NCI-H1436 treated with DMSO at 0.1 percent for 48 hours (cell line): ENCODE measurements around the gene MYO7A.

Experiments
- DNase-seq: peaks from one replicate; lab custom pipeline; 2025; lab: John Stamatoyannopoulos, UW

The MYO7A gene

DNA sequence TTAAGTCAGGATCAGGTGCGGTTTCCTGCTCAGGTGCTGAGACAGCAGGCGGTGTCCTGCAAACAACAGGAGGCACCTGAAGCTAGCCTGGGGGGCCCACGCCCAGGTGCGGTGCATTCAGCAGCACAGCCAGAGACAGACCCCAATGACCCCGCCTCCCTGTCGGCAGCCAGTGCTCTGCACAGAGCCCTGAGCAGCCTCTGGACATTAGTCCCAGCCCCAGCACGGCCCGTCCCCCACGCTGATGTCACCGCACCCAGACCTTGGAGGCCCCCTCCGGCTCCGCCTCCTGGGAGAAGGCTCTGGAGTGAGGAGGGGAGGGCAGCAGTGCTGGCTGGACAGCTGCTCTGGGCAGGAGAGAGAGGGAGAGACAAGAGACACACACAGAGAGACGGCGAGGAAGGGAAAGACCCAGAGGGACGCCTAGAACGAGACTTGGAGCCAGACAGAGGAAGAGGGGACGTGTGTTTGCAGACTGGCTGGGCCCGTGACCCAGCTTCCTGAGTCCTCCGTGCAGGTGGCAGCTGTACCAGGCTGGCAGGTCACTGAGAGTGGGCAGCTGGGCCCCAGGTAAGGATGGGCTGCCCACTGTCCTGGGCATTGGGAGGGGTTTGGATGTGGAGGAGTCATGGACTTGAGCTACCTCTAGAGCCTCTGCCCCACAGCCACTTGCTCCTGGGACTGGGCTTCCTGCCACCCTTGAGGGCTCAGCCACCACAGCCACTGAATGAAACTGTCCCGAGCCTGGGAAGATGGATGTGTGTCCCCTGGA is at the start of gene MYO7A:
Gene MYO7A, plus strand, starts transcription at position 327 of the 772 bp plus-strand sequence. CDS start 2,389 bp downstream, outside the sequence.
- no peak for DNase-seq

- no peak for DNase-seq
Observed at GRCh38 chr11:77079666-77080065, 48.4 kb upstream of the MYO7A start.

GRCh38 chr11:77080643-77081210 is 47.3 kb upstream of the MYO7A start:
- no peak for DNase-seq

DNA sequence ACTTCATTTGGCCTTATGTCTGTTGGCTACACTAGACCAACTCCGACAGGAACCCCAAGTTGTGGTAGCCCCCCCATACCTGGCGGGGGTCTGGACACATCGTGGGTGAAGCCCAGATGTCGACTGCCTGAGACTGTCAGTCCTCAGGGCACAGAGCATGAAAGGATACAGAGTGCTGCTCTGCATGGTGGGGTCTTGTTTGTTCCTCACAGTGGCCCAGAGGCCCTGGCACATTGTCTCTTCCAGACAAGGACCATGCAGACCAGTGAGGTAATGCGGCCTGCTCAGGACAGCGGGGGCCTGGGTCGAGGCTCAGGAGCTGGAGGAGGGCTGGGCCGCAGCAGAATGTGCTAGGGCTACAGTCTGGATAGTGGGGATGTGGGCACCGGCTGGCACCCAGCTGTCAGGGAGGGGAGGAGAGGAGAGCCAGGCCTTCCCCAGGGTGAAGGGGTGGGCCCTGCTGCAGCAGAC is 46.6 kb upstream of the MYO7A start:
- DNase-seq = no peak

DNA sequence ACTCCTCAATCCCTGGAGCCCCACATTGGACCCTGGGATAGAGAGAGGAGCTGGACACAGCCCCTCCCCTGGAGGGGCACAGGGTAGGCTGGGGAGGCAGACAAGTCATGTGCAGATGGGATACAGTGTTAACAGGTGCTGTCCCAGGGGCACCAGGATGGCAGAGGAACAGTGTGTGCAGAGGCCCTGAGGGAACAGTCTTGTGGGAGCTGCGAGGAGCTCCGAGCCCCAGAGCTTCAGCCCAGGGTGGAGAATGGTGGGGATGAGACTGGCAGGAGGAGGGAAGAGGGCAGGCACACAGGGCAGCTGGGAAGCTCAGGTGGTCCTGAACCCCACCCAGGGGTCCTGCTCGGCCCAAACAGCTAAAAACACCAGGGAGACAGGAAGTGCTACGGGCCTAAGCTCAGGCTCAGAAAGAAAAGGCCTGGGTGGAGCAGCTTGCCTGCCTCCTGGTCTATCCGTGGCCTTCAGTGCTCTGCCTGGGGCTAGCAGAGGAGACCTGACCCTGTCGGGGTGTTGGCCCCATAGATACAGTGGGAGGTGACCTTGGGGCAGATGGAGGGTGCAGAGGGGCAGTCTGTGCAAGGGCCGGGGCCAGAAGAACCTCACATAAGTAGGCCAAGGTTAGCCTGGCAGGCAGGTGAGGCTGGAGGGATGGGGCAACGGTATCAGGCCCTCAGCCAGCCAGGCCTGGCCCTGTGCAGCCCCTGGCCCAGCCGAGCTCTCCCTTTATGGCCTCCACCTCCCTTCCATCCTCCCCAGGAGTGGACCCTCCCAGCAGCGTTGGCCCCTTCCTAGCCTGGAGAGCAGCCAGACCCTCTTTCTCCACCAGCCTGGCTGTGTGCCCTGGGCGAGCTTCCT is 45.8 kb upstream of the MYO7A start:
- DNase-seq = no peak

DNA sequence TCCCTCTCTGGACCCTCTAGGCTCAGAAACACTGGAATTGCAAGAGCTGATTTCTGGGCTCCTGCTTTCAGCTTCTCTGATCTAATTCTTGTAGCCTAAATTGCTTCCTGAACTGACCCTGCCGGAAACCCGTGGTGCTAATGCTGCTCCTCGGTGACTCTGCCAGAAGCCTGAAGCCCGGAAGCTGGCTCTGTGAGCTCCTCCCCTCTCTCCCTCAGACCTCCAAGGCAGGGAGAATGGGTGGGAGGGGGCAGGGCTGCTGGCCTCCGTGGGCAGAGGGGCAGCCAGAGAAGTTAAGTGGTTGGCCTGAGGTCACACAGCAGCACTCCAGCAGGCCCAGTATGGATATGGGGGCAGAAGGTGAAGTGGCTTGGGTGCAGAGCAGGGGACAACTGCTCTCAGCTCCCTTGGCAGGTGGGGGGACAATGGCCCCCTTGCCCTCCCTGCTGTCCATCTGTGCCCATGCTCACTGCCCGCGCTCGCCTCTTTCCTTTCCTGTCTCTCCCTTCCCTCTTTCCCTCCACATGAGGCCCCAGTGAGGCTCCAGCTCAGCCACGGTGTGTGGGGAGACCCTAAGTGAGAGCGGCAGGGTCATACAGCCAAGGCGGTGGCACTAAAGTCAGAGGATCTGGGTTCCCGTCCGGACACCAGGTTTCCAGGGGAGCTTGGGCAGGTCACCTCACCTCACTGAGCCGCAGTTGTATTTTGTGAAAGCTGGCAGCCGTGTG is 45.0 kb upstream of the MYO7A start:
- no peak for DNase-seq

DNA sequence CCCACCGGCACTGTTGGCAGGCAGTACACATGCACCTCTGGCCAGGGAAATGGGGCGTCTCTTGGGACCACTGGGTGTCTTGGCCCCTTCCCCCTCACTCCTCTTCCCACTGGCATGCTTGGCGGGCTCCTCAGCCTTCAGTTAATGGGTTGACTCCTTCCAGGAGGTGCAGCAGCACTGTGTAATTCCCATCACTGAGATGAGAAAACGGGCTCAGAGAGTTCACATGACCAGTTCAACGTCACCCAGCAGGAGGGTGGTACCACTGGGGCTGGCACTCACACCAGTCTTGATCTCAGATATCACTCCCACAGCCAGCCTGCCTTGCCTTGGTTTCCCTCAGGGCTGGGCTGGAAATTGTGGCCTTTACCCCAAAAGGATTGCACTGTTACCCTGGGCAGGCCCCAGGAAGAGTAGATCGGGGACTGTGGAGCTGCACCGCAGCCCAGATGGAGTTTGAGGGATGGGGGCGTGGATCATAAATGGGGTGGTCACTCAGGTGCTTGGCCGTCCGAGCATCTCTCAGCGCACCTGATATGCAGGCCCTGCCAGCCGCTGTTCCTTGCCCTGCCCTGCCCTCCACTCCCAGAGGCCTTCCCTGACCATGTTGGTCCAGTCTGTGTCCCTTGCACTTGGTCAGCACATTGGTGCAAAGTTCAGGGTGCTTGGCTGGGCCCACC is 44.3 kb upstream of the MYO7A start:
- DNase-seq = no peak

- DNase-seq = no peak
Observed at GRCh38 chr11:77084581-77085191, 43.4 kb upstream of the MYO7A start.

DNA sequence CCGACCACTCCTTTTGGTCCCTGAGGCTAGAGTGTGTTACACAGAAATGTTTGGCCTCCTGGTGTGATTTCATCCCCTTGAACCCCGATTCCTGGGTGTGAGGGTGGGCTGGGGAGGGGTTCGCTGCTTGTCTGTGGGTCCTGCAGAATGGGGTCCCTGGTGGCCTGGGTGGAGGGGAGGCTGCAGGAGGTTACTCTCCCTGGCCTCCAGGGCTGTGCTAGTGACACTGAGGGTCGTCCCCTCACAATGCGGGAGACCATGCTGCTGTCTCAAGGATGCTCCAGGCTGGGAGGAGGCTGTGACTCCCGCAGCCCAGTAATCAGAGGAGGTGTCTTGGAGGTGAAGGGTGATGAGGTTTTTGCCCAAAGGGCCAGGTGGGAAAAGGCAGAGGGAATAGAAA is 42.4 kb upstream of the MYO7A start:
- no peak for DNase-seq

DNA sequence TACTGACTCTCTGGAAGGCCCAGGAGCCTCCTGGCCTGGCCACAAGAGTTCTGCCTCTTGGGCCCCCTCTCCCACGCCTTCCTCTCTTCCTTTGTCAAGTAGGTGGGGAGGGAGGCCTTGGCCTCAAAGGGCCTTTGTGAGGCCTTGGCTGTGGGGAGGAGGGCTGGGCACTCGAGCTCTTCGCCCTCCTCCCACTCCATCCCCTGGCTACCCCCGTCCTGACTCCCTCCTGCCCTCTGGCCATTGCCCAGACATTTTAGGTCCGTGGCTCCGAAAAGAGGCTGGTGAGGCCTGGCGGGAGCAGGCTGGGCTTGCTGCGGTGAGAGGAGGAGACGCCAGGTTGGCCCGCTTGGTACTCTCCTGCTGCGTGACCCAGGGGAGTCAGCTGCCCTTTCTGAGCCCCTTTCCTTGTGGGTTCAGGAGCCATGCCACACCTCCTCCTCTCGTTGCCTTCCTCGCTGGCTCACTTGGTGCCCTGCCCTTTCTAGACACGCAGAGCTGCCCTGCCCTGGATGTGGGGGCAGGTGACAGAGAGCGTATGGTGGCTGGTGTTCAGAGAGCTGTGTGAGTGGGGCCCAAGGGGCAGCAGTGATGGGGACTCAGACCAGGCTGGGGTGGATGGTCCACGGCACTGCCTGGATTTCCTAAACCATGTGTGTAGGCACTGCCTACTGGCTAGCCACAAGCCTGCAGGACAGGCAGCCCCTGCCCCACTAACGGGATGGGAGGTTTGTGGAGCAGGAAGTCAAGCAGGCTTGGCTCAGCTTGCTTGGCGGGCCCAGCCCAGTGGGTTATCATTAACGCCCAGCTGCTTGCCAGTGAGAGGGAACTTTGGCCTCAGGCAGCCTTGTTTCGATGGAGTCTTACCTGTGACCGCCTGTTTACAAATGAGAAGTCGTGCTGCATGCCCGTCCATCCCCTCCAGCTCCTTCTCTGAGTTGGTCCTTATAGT is 41.2 kb upstream of the MYO7A start:
- DNase-seq = no peak

DNA sequence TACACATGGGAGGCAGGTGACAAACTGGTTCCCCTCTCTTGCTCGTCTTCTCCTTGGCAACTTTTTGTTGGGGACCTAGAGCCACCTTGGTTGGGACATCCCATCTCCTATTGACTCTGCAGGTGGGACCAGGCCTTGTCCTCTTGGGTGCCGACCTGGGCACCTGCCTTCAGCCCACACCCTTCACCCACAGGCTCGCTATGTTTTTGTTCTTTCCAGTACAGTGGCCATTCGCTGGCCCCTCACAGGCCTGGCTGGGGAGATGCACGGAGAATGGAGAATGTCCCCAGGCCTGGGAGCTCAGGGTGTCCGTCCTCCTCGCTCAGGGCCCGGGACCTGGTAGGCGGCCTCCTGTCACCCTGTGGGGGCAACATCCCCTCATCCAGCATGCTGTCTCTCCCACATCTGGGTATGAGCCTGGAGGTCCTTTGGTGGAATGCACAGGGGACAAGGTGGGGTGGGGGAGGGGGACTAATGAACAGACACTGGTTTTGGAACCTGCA is 40.3 kb upstream of the MYO7A start:
- no peak for DNase-seq

DNA sequence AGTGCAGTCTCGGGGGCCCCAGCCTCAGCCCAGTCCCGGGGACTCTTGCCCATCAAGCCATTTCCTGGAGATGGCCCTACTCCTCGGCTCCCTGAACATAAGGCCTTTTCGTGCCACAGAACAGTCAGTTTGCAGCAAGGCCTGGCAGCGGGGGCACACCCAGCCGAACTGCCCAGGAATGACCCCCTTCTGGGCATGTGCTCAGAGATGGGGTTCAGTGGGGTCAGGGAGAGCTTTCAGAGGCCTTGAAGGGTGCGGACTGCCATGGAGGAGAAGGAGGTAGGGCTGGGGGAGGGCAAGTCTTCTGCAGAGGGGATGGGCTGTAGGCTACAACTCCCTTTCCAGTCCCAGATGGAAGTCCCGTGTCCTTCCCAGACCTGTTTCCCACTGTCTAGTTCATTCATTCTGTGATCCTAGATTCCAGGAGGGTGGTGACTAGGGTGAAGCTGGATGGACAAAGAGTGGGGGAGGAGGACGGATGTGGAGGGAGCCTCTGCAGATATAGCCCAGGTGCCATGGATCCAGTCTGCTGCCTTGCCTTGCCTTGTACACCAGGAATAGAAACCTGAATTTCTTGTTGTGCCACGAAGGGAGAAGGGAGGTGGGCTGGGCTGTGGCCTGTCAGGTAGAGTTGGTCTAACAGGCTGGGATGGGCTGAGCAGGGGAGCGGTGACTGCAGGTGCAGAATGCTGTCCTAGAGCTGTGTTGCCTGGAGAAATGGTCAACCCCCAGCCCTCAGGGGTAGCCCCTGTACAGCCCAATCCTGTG is 39.6 kb upstream of the MYO7A start:
- DNase-seq = no peak

DNA sequence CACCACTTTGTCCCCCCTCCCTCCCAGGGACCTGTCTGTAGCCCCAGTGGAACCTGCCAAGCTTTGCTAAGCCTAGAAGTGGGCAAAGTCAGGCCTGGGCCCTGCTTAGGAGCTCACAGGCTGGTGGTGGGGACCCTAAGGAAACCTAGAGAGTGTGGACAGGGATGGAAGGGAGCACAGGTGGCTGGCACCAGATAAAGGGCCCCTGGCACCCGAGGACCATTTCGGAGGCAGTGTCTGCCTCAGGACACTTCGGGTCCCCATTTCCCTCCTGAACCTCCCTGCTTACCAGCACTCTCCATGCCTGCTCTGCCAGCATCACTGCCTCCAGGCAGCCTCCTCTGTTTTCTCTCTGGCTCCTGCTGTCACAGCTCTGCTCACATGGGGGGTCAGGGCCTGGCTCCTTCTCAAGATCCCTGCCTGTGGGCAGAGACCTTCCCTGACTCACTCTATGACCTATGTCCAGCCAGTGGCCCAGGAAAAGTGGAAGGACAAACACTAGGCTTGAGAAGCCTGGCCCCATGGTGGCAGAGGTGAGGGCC is 39.0 kb upstream of the MYO7A start:
- no peak for DNase-seq

GRCh38 chr11:77090046-77090372 is 38.0 kb upstream of the MYO7A start:
- DNase-seq = no peak

DNA sequence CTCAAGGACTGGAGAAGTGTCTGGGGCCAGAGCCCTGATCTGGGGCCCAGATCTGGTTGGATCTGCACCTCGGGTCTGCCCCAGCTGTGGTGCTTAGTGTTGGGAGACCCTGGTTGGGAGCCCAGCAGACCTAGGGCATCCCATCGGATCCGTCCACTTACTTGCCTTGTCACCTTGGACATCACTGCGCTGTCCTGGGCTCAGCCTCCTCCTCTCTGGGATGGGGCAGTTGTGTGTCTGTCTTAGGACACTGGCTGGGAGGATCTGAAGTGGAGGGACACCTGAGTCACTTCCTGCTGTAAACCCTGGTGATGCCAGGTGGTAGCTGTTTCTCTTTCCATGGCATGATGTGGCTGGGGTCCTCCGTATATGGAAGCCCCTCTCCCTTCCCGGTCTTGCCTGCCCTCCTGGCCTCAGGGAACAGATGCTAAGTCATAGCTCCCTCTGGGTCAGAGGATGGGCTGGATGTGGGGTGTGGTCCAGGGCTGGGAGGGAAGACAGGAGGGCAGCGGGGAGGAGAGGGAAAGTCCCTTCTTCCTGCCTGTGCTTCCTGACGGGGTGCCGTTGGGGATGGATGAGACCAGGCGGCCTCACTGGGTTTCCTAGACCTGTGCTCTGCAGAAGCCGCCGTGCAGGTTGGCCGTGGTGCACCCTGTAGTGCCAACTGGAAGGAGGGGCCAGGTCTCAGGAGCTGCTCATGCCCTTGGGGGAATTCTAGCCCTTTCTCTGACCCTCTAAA is 37.5 kb upstream of the MYO7A start:
- DNase-seq = no peak

GRCh38 chr11:77091146-77091940 is 36.7 kb upstream of the MYO7A start:
- DNase-seq = no peak

DNA sequence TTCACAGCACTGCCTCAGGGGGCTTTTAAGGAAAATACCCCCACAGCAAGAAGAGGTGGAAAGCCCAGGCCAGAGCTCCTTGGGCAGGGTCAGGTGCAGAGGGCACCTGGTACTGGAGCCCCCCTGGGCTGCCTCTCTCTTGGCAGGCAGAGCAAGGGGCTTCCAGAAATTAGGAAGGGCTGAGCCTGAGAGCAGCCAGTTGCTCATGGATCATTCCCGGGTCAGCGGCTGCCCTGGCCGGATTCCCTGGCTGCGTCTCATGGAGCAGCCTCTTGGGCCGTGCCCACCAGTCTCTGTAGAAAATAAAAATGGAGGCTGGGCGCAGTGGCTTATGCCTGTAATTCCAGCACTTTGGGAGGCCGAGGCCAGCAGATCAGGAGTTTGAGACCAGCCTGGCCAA is 35.7 kb upstream of the MYO7A start:
- DNase-seq = no peak
